Calu3 (cell line): ENCODE data around the gene SPON1. TPM values are rescaled to one million over a fixed set of nuclear protein-coding genes. Genes with fewer than 3 reads are reported as not detected.

Source experiments
- BruUV-seq: library from RNA; stranded (reverse); fragments of 400-500 nt; replicated peaks from 2 replicates; lab custom pipeline; 2021; lab: Mats Ljungman, UMichigan
- CTCF ChIA-PET: fragments of 300-600 bp; sonication (Branson Sonifier 250); formaldehyde crosslinking; loops from one replicate; lab custom pipeline; 2022; ENCODE audit warnings: antibody characterized with exemption; lab: Charles Lee
- DNase-seq: peaks from one replicate; pipeline ENCODE4 v3.0.0; 2022
- H3K27ac Mint-ChIP-seq: one replicate; pipeline ENCODE4 v1.8.0; 2022; ENCODE audit warnings: mixed read lengths; ENCODE audit not compliant: unreplicated experiment
- H3K27me3 Mint-ChIP-seq: one replicate; pipeline ENCODE4 v1.8.0; 2022; ENCODE audit warnings: mixed read lengths; ENCODE audit not compliant: unreplicated experiment
- H3K36me3 Mint-ChIP-seq: one replicate; pipeline ENCODE4 v1.8.0; 2022; ENCODE audit warnings: mild to moderate bottlenecking, moderate library complexity, mixed read lengths; ENCODE audit not compliant: insufficient read depth, unreplicated experiment
- H3K4me1 Mint-ChIP-seq: one replicate; pipeline ENCODE4 v1.8.0; 2022; ENCODE audit warnings: mild to moderate bottlenecking, low read depth, mixed read lengths; ENCODE audit not compliant: unreplicated experiment
- H3K4me3 Mint-ChIP-seq: one replicate; pipeline ENCODE4 v1.8.0; 2022; ENCODE audit warnings: mild to moderate bottlenecking, low read depth, moderate library complexity, mixed read lengths; ENCODE audit not compliant: unreplicated experiment
- H3K9me3 Mint-ChIP-seq: one replicate; pipeline ENCODE4 v1.8.0; 2022; ENCODE audit warnings: low read depth, mixed read lengths; ENCODE audit not compliant: unreplicated experiment
- intact Hi-C: fragments of 100-400 bp; cut with micrococcal nuclease; formaldehyde crosslinking; loops from one replicate; pipeline ENCODE4 v1.10.0; 2022; ENCODE audit not compliant: unreplicated experiment
- total RNA-seq: library from RNA; stranded (reverse); gene quantifications from 2 replicates; pipeline ENCODE4 v1.2.3, GENCODE V29; 2022
- TF ChIP-seq, protein P1 (sequence below): fragments of 200-600 bp; IDR thresholded peaks from one replicate; pipeline ENCODE4 v1.8.0; 2022; ENCODE audit warnings: antibody characterized with exemption; ENCODE audit not compliant: unreplicated experiment

The SPON1 gene
- total RNA-seq, 1 experiment from 2014 or later: not detected

DNA sequence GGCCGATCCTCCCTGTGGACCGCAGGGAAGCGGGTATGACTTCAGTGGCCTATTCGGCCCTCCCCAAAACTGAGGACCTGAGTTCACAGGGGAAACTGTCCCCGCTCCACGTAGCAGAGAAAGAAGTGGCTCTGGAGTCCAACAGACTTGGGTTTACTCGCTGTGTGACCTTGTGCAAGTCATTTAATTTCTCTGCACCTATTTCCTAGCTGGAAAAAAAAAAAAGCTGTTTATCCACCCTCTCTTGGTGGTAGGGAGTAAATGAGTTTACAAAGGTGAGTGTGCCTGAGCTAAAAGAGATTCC is 2.2 kb downstream of the SPON1 start:
- CTCF ChIA-PET: interaction anchor here (1.1 kb wide), 1 partner anchor 184 kb away, joined by 3 read pairs; no protein-coding TSS in a partner anchor
- peak overlapping the region; percentile 61 for H3K4me3 Mint-ChIP-seq
- peaks cover 43% of the 10 kb centered on the region for H3K27me3 Mint-ChIP-seq
- no peak overlapping the region for H3K27ac Mint-ChIP-seq
- DNase-seq: no peak
- TF ChIP-seq, protein P1, sequence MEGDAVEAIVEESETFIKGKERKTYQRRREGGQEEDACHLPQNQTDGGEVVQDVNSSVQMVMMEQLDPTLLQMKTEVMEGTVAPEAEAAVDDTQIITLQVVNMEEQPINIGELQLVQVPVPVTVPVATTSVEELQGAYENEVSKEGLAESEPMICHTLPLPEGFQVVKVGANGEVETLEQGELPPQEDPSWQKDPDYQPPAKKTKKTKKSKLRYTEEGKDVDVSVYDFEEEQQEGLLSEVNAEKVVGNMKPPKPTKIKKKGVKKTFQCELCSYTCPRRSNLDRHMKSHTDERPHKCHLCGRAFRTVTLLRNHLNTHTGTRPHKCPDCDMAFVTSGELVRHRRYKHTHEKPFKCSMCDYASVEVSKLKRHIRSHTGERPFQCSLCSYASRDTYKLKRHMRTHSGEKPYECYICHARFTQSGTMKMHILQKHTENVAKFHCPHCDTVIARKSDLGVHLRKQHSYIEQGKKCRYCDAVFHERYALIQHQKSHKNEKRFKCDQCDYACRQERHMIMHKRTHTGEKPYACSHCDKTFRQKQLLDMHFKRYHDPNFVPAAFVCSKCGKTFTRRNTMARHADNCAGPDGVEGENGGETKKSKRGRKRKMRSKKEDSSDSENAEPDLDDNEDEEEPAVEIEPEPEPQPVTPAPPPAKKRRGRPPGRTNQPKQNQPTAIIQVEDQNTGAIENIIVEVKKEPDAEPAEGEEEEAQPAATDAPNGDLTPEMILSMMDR: no peak
- intact Hi-C loops: loop anchor here (2.0 kb wide), 1 partner anchor 284 kb away; no protein-coding TSS in a partner anchor
- no TSS peak for BruUV-seq
- no peaks in the 10 kb centered on the region for H3K9me3 Mint-ChIP-seq
- peaks cover 22% of the 10 kb centered on the region for H3K4me1 Mint-ChIP-seq
- H3K36me3 Mint-ChIP-seq: no peaks in the 10 kb centered on the region

GRCh38 chr11:13965337-13965736 is 2.8 kb downstream of the SPON1 start:
- CTCF ChIA-PET: interaction anchor here (1.1 kb wide), 1 partner anchor 184 kb away, joined by 3 read pairs; no protein-coding TSS in a partner anchor

GRCh38 chr11:13966013-13966412 is 3.5 kb downstream of the SPON1 start:
- no peak for DNase-seq
- CTCF ChIA-PET: interaction anchor here (0.9 kb wide), 1 partner anchor 8 kb away, joined by 4 read pairs; no protein-coding TSS in a partner anchor
- no peak overlapping the region for H3K27ac Mint-ChIP-seq
- no peaks in the 10 kb centered on the region for H3K9me3 Mint-ChIP-seq
- BruUV-seq: no TSS peak
- no peaks in the 10 kb centered on the region for H3K36me3 Mint-ChIP-seq
- peaks cover 53% of the 10 kb centered on the region for H3K27me3 Mint-ChIP-seq
- H3K4me3 Mint-ChIP-seq: no peak overlapping the region
- intact Hi-C loops: no loop called here
- TF ChIP-seq, protein P1: no peak
- H3K4me1 Mint-ChIP-seq: peaks cover 26% of the 10 kb centered on the region

More at GRCh38 chr11:13965337-13965736, 2.8 kb downstream of the SPON1 start:
- TF ChIP-seq, protein P1: no peak
- intact Hi-C loops: loop anchor here (2.0 kb wide), 1 partner anchor 283 kb away; no protein-coding TSS in a partner anchor
- no peak overlapping the region for H3K4me3 Mint-ChIP-seq
- H3K36me3 Mint-ChIP-seq: no peaks in the 10 kb centered on the region
- H3K4me1 Mint-ChIP-seq: peaks cover 22% of the 10 kb centered on the region
- no peak overlapping the region for H3K27ac Mint-ChIP-seq
- H3K27me3 Mint-ChIP-seq: peaks cover 49% of the 10 kb centered on the region
- no peaks in the 10 kb centered on the region for H3K9me3 Mint-ChIP-seq
- DNase-seq: peak; percentile 24
- no TSS peak for BruUV-seq

GRCh38 chr11:13966486-13966885 is 4.0 kb downstream of the SPON1 start:
- peaks cover 30% of the 10 kb centered on the region for H3K4me1 Mint-ChIP-seq
- TF ChIP-seq, protein P1: no peak
- H3K9me3 Mint-ChIP-seq: no peaks in the 10 kb centered on the region
- CTCF ChIA-PET: interaction anchor here (0.9 kb wide), 1 partner anchor 9 kb away, joined by 4 read pairs; no protein-coding TSS in a partner anchor
- intact Hi-C loops: no loop called here
- H3K4me3 Mint-ChIP-seq: no peak overlapping the region
- DNase-seq: no peak
- H3K27me3 Mint-ChIP-seq: peaks cover 53% of the 10 kb centered on the region
- H3K27ac Mint-ChIP-seq: no peak overlapping the region
- H3K36me3 Mint-ChIP-seq: no peaks in the 10 kb centered on the region
- BruUV-seq: no TSS peak
